T-helper 2 cell (primary cell): ENCODE results near the gene DACH2.
"Not testable (repeated sequence)": the region's sequence is repeated elsewhere in the genome, so short reads cannot be mapped to it uniquely, and the experiment has no call there.

Experiments
- DNase-seq, 5 experiments: peaks; one replicate each; pipeline versions ENCODE4 v3.0.0 to v3.0.0-alpha.2; 2012 to 2022
- total RNA-seq, 2 donors: gene quantifications; one replicate each; lab custom pipeline; 2026; lab: John Stamatoyannopoulos, UW

The DACH2 gene
- 0 reads per million in 2 donors for total RNA-seq

DNA sequence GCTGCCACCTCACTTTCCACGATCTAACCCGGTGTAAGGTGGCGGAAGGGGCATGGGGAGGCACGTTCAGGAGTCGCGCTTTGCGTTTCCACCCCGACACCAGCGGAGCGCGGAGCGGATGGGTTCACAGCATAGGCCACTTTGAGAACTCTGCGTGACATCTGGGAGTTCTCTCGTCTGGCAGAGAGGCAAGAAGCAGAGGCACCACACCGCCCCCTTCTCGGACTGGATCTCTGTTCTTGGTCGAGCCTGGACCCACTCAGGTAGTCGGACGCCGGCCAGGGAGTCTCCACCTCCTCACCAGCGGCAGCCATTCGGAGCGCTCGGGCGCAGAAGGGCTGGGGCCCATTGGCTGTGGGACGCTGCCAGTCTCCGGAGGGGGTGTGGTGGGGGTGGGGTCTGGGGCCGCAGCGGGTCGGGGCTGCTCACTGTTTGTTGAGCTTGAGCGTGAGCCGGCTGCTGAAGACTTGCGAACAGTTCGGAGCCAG lies at the start of gene DACH2:
DACH2 (plus strand) TSS at position 428 of the 488 bp plus-strand sequence.
- peak in 3 of 5 experiments; percentile 3 to 56 (median 15) for DNase-seq

- no peak for DNase-seq
Measured at GRCh38 chrX:86102341-86102740, 45.9 kb upstream of the DACH2 start.

GRCh38 chrX:86103061-86103460 lies 45.2 kb upstream of the DACH2 start:
- DNase-seq, result no peak

DNA sequence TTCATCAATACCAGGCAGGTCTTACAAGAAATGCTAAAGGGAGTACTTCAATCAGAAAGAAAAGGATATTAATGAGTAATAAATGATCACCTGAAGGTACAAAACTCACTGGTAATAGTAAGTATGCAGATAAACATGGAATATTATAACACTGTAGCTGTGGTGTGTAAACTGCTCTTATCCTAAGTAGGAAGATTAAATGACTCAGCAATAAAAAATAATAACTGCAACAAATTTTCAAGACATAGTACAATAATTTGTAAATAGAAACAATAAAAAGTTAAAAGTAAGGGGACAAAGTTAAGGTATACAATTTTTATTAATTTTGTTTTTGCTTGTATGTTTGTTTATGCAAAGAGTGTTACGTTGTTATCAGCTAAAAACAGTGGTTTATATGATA lies 43.7 kb upstream of the DACH2 start:
- peak in 1 of 5 experiments; percentile 24 for DNase-seq

- no peak for DNase-seq
Measured at GRCh38 chrX:86121916-86122315, 26.3 kb upstream of the DACH2 start.

DNA sequence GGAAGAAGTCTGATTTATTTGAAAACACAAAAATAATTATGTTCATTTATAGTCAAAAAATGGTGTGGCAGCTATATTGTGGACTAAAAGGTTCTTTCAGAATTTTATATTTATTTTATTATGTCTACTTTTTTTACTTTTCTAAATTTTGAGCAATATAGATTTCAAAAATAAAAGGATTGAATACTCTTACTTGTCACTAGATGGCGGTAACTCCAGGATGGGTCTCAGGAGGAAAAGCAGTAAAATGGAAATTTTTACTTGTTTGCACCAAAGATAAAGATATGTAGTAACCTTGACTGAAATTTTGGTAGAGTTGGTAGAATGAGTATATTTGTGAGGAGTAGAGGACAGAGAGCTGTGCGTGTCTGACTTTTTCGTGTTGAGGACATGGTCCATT lies 14.5 kb upstream of the DACH2 start:
- DNase-seq, result peak in 1 of 5 experiments; percentile 2

GRCh38 chrX:86137071-86137470 lies 11.2 kb upstream of the DACH2 start:
- DNase-seq, result no peak

DNA sequence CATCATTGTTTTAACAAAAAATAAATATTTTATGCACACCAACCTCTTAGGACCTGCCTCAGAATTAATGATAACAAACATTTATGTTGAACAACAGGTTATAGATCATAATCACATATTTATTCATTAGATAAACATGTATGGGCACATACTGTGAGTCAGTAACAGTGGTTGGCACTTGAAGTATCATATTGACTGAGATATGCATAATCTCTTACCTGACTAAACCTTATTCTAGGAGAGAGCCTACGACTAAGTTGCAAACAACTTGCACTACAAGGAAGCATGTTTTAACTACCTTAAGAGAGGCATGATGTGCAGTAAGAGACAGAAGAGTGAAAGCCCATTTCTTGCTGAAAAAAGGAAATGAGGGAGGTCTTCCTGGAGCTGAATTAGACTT lies 6.5 kb upstream of the DACH2 start:
- no peak for DNase-seq

DNA sequence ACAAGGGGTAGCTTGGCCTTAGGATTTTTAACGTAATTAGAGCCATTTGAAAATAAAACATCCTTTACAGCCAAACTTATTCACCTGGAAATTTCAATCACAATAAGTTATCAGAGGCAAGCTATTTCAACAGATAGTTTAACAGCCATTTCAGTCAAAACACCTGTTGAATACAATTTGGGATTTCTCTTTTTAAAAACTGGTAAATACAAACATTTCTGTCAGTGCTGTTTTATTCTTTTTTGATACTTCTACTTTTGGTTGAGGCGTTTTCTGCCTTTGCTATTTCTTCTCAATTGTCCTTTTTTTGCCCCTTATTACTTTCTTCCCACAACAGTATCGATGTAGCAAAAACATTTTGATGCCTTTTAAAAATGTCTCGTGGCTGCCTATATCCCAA lies 2.1 kb upstream of the DACH2 start:
- no peak for DNase-seq

DNA sequence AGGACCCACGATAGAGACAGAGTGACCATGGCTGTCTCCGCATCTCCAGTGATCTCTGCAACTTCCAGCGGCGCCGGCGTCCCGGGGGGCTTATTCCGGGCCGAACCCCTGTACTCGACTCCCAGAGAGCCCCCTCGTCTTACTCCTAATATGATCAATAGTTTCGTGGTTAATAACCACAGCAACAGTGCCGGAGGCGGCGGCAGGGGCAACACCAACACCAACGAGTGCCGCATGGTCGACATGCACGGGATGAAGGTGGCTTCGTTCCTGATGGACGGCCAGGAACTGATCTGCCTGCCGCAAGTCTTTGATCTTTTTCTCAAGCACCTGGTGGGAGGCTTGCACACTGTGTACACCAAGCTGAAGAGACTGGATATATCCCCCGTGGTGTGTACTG lies 343 bp downstream of the DACH2 start:
- DNase-seq, result no peak

GRCh38 chrX:86149119-86149518 lies 868 bp downstream of the DACH2 start:
- no peak for DNase-seq

DNA sequence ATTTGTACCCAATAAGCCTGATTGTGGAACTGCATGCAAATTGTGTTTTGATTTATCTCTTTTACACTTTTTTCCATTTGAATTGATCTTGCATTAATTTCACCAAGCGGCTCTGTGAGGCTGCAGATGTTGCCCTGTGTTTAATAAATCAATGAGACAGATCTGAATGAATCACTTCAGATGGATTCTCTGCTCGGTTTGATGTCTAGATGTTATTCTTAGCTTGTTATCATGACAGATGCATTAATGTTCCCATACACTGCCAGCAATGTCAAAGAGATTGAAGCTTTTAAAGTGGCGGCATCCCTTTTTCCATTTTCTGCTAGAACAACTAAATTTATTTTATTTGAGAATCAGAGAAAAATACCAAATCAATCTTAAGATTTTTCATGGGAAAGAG lies 6.3 kb downstream of the DACH2 start:
- DNase-seq, result no peak

- peak in 1 of 5 experiments; percentile 1 for DNase-seq
Measured at GRCh38 chrX:86171366-86171765, 23.1 kb downstream of the DACH2 start.

DNA sequence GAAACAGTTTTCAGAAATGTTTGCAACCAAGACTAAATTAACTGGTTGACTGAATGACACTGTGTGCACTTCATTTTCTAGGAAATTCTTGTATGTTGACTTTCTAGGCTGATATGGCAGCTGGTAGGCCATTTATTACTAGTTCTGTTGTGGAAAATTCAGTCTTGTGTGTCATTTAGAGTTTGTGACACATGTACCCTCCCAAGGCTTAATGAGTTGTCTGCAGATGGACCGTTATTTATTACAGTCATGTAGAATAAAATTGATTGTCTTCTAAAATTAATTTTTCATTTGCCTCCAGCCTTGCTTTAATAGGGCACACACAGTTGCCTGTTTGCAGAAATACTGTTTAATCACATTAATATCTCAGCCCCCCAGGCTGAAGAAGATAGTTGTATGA lies 30.7 kb downstream of the DACH2 start:
- no peak for DNase-seq

DNA sequence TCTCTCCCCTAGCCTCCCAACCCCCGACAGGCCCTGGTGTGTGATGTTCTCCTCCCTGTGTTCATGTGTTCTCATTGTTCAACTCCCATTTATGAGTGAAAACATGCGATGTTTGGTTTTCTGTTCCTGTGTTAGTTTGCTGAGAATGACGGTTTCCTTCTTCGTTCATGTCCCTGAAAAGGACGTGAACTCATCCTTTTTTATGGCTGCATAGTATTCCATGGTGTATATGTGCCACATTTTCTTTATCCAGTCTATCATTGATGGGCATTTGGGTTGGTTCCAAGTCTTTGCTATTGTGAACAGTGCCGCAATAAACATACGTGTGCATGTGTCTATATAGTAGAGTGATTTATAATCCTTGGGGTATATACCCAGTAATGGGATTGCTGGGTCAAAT lies 33.1 kb downstream of the DACH2 start:
- DNase-seq, result not testable (repeated sequence)

DNA sequence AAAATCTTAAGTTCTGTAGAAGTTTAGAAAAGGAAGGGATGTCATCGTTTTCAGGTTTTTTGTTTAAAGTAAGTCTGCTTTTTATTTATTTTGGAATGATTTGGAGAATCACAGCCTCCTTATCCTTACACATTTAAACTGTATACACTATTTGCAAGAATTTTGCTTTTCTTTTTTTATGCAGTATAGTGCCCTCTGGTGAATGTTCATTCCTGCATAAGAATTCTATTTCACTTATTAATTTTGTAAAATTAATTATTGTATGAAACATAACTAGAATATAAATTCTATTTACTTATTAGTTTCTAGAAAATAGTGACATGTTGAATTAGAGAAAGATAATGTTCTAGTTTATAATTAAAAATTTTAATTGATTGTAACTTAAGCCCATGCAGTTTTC lies 44.6 kb downstream of the DACH2 start:
- DNase-seq, result no peak

- no peak for DNase-seq
Measured at GRCh38 chrX:86194758-86195157, 46.5 kb downstream of the DACH2 start.

DNA sequence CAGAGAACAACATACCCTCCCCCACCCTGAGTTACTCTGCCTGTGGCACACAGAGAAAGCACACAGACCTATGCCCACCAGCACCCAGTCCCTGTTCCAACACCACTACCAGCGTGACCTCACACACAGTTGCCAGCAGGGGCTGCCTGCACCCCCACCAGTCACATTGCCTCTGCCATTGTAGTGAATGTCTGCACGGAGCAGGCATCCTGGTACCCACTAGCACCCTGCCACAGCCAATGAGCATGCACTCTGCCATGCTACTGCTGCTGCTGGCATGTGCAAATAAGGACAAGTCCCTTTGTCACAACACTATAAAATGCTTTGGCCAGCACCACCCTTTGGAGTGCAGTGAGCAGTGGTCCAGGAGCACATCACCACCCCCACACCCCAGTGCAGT lies 47.1 kb downstream of the DACH2 start:
- no peak for DNase-seq

DNA sequence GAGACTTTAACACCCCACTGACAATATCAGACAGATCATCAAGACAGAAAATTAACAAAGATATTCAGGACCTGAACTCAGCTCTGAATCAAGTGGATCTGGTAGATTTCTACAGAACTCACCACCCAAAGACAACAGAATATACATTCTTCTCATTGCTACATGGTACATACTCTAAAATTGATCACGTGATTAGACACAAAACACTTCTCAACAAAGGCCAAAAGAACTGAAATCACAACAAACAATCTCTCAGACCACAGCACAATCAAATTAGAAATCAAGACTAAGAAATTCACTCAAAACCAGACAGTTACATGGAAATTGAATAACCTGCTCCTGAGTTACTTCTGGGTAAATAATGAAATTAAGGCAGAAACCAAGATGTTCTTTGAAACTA lies 49.6 kb downstream of the DACH2 start:
- no peak for DNase-seq

DNA sequence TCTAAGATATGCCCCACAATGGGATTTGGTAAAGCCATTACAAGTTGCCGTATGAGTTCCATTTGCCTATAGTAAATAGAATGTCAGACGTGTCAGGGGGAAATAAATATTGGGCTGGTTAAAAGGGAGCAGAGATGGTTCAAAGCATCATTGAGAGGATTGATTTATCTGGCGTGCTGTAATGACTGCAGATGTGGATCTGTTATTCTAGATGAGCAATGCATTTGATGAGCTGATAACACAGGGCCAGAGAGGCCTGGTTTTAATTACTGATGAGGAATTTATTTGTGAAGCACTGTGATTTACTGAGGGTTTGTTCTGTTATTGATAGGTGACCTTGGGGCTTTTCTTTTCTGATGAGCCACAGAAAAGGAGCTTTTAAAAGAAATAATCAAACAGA lies 62.5 kb downstream of the DACH2 start:
- no peak for DNase-seq

DNA sequence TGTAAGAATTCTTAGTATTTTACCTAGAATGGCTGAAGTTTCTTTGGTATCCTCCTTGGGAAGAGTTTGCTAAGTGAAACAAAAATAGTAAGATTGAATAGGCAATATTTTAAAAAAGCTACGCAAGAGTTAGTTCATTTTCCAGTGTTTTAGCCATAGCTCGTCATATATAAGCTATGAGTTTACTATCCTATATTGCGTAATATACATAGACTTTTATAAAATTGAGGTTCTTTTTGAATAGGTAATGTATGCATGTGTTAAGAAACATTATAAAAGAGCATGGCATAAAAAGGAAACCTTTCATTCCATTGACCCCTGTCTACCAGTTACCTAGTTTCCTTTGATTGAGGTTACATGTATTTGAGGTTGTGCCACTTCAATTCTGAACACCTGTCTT lies 67.0 kb downstream of the DACH2 start:
- DNase-seq, result no peak

GRCh38 chrX:86237482-86237881 lies 89.2 kb downstream of the DACH2 start:
- no peak for DNase-seq

- DNase-seq, result no peak
Measured at GRCh38 chrX:86241547-86241946, 93.3 kb downstream of the DACH2 start.

- DNase-seq, result no peak
Measured at GRCh38 chrX:86263526-86263925, 115.3 kb downstream of the DACH2 start.

DNA sequence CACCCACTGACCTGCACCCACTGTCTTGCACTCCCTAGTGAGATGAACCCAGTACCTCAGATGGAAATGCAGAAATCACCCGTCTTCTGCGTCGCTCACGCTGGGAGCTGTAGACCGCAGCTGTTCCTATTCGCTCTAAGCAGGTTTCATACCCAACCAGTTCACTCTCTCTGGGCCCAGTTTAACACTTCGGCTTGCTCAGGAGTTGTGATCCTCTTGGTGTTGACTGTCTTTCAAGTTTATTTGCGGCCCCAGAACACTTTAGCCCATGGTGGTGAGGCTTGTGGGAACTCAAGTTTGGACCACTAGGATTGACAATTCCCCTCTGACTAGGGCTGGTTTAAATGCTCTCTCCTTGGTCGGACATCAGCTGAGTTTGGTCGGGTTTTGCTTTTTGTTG lies 147.0 kb downstream of the DACH2 start:
- no peak for DNase-seq

GRCh38 chrX:86322913-86323312 lies 174.7 kb downstream of the DACH2 start:
- DNase-seq, result no peak
